ENCODE measurements around the gene LAMC1. TPM values are rescaled to one million over a fixed set of nuclear protein-coding genes. Genes with fewer than 3 reads are reported as not detected.

The LAMC1 gene
- total RNA-seq, 4 donors from 2014 or later: 387 to 474 (median 408) TPM

- H3K27me3 ChIP-seq: no peaks in the 10 kb centered on the region
- intact Hi-C loops (cut with DNase I): loop anchor here (5.0 kb wide), 1 partner anchor 45 kb away; no protein-coding TSS in a partner anchor
- peaks cover 0 to 28% (median 9%) of the 10 kb centered on the region in 4 donors for H3K4me1 ChIP-seq
- no peak for DNase-seq (ENCODE audit: extremely low spot score)
- peak overlapping the region; percentile 48 to 59 (median 55) for H3K4me3 ChIP-seq
- WGBS: 71% methylated on average over 4 of the region's 4 CpGs
- no peaks in the 10 kb centered on the region for H3K9me3 ChIP-seq
- peak overlapping the region in 3 of 4 donors; percentile 78 to 86 (median 81) for H3K27ac ChIP-seq (replicated peaks in 1 of 4)
- H3K36me3 ChIP-seq: no peaks in the 10 kb centered on the region
- TF ChIP-seq EP300 (IDR thresholded peaks at IDR 0.05): no peak
- TF ChIP-seq, protein P1, sequence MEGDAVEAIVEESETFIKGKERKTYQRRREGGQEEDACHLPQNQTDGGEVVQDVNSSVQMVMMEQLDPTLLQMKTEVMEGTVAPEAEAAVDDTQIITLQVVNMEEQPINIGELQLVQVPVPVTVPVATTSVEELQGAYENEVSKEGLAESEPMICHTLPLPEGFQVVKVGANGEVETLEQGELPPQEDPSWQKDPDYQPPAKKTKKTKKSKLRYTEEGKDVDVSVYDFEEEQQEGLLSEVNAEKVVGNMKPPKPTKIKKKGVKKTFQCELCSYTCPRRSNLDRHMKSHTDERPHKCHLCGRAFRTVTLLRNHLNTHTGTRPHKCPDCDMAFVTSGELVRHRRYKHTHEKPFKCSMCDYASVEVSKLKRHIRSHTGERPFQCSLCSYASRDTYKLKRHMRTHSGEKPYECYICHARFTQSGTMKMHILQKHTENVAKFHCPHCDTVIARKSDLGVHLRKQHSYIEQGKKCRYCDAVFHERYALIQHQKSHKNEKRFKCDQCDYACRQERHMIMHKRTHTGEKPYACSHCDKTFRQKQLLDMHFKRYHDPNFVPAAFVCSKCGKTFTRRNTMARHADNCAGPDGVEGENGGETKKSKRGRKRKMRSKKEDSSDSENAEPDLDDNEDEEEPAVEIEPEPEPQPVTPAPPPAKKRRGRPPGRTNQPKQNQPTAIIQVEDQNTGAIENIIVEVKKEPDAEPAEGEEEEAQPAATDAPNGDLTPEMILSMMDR (IDR thresholded peaks at IDR 0.05): no peak
- TF ChIP-seq POLR2A (IDR thresholded peaks at IDR 0.05; ENCODE audit: low read depth): no peak
- no peak for TF ChIP-seq POLR2AphosphoS5 (IDR thresholded peaks at IDR 0.05)
Observed at GRCh38 chr1:183186841-183187240, 163.6 kb downstream of the LAMC1 start.

GRCh38 chr1:183188240-183188639 is 165.0 kb downstream of the LAMC1 start:
- TF ChIP-seq, protein P1 (IDR thresholded peaks at IDR 0.05): no peak
- TF ChIP-seq POLR2A (IDR thresholded peaks at IDR 0.05; ENCODE audit: low read depth): no peak
- no peak for TF ChIP-seq EP300 (IDR thresholded peaks at IDR 0.05)
- no peak for TF ChIP-seq POLR2AphosphoS5 (IDR thresholded peaks at IDR 0.05)
- Histone ChIP-seq H3K36me3 (no peaks in the 10 kb centered on the region), H3K4me1 (peaks cover 0 to 30% (median 9%) of the 10 kb centered on the region in 4 donors), H3K27ac (replicated peaks in 1 of 4) (peak overlapping the region in 2 of 4 donors; percentile 4 to 86), H3K4me3 (no peak overlapping the region), H3K27me3 (no peaks in the 10 kb centered on the region), H3K9me3 (no peaks in the 10 kb centered on the region)
- WGBS: 82% methylated on average over 1 of the region's 1 CpG
- intact Hi-C loops (cut with DNase I): loop anchor here (5.0 kb wide), 1 partner anchor 46 kb away; no protein-coding TSS in a partner anchor
- DNase-seq (ENCODE audit: extremely low spot score): no peak

DNA sequence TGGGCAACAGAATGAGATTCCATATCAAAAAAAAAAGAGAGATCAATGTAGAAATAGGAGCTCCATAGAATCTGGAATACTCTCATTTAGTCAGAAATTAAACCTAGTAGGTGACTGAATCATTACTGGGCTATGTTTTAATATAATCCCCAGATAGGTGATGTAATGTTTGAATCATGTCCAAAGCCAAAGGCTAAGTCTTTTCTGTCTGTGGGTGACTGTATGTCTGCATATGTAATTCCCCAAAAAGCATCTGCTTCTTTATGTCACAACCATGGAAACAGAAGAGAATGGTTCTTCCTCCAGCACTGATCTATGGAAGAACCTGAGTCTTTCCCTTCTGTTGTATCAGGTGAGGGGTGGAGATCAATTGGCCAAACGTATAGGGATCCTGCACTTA is 168.6 kb downstream of the LAMC1 start:
- WGBS: 56% methylated on average over 1 of the region's 1 CpG
- DNase-seq (ENCODE audit: extremely low spot score): no peak
- intact Hi-C loops (cut with DNase I): no loop called here
- no peaks in the 10 kb centered on the region for H3K9me3 ChIP-seq
- H3K4me1 ChIP-seq: peaks cover 0 to 32% (median 11%) of the 10 kb centered on the region in 4 donors
- no peaks in the 10 kb centered on the region for H3K27me3 ChIP-seq
- no peaks in the 10 kb centered on the region for H3K36me3 ChIP-seq
- TF ChIP-seq EP300 (IDR thresholded peaks at IDR 0.05) (no peak), POLR2A (IDR thresholded peaks at IDR 0.05; ENCODE audit: low read depth) (no peak), POLR2AphosphoS5 (IDR thresholded peaks at IDR 0.05) (no peak)
- TF ChIP-seq, protein P1 (IDR thresholded peaks at IDR 0.05): no peak
- H3K4me3 ChIP-seq: no peak overlapping the region
- peak overlapping the region in 2 of 4 donors; percentile 8 to 86 for H3K27ac ChIP-seq (replicated peaks in 1 of 4)

DNA sequence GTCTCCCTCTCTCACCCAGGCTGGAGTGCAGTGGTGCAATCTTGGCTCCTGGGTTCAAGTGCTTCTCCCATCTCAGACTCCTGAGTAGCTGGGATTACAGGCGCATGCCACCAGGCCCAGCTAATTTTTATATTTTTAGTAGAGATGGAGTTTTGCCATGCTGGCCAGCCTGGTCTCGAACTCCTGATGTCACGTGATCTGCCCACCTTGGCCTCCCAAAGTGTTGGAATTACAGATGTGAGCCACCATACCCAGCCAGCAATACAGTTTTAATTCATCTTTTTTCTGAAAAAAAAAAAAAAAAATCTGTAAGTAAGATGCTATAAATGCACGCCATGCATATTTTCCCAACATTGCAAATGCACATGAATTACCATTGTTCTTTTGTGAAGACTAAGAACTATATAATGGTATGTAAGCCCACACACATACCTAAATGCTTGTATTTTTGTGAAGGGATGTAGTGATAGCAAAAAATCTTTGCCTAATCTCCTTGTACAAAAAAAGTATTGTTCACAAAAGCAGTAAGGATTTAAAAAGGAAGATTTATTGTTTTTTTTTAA is 170.8 kb downstream of the LAMC1 start:
- Histone ChIP-seq H3K27ac (replicated peaks in 1 of 4) (peak overlapping the region; percentile 20 to 84 (median 67)), H3K27me3 (no peaks in the 10 kb centered on the region), H3K36me3 (no peaks in the 10 kb centered on the region), H3K4me3 (no peak overlapping the region), H3K9me3 (no peaks in the 10 kb centered on the region), H3K4me1 (peaks cover 0 to 30% (median 23%) of the 10 kb centered on the region in 4 donors)
- intact Hi-C loops (cut with DNase I): no loop called here
- no peak for DNase-seq (ENCODE audit: extremely low spot score)
- TF ChIP-seq EP300 (IDR thresholded peaks at IDR 0.05): no peak
- WGBS: 78% methylated on average over 4 of the region's 4 CpGs

DNA sequence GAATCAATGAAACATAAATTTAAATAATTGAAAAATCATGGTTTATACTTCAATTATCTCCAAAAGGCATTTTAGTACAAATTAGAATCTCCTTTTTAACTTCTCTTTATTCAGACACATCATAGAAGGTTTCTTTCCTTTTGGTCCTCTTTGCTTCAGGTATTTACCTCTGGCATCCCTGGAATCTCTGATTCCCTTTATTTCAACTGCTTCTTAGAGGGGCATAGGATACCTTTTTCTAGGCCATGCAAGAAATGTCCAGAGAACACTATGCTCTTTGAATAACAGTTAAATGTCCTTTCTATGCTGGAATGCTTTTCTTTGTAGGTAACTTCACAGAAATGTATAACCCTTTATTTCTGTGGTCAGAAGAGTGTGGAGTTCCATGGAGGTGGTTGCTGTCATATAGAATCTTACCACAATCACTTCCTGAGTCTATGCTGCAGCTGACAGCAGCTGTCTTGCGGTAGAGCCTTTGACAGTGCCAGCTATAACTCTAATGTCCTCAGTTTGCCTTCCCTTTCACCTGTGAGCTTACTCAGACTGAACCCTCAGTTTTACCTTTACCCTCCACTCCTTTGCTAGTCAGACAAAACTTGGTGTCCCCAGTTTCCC is 171.4 kb downstream of the LAMC1 start:
- 94% methylated on average over 1 of the region's 1 CpG for WGBS
- intact Hi-C loops (cut with DNase I): no loop called here
- TF ChIP-seq, protein P1 (IDR thresholded peaks at IDR 0.05): no peak
- TF ChIP-seq POLR2AphosphoS5 (IDR thresholded peaks at IDR 0.05) (no peak), POLR2A (IDR thresholded peaks at IDR 0.05; ENCODE audit: low read depth) (no peak), EP300 (IDR thresholded peaks at IDR 0.05) (no peak)

More for the DNA sequence above, 171.4 kb downstream of the LAMC1 start:
- H3K4me1 ChIP-seq: peaks cover 0 to 32% (median 26%) of the 10 kb centered on the region in 4 donors
- H3K9me3 ChIP-seq: no peaks in the 10 kb centered on the region
- no peak overlapping the region for H3K4me3 ChIP-seq
- peak overlapping the region; percentile 44 to 84 (median 67) for H3K27ac ChIP-seq (replicated peaks in 1 of 4)
- no peak for DNase-seq (ENCODE audit: extremely low spot score)
- no peaks in the 10 kb centered on the region for H3K36me3 ChIP-seq
- no peaks in the 10 kb centered on the region for H3K27me3 ChIP-seq
